GM21737 (cell line): ENCODE measurements around the gene NEDD4.
A peak's percentile ranks its signal among the peaks of the same experiment; 100 is the strongest.
"Not testable (repeated sequence)": the region's sequence is repeated elsewhere in the genome, so short reads cannot be mapped to it uniquely, and the experiment has no call there.

Source experiments
- ATAC-seq: cut with Tn5 transposase; IDR thresholded peaks from one replicate; pipeline ENCODE4 v1.9.1; 2021; ENCODE audit warnings: mild to moderate bottlenecking, moderate library complexity; ENCODE audit not compliant: unreplicated experiment

The NEDD4 gene

DNA sequence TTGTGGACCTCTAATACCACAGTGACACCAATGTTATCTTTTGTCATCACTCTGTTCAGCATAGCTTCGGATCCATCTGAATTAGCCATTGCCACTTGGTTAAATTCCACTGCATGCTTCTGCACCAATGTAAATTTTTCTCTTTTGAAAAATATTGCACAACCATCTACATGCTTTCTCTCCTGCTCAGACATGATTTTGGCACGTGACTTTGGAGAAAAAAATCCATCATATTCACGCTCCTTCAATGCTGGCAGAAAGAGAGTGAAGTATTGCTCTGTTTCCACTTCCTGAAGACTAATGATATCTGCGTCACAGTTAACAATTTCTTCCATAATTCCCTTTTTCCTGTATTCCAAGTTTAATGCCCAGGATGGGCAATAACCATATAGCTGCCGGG is 13.0 kb upstream of the NEDD4 start:
- ATAC-seq = not testable (repeated sequence)

GRCh38 chr15:56004281-56004680 is 10.9 kb upstream of the NEDD4 start:
- not testable (repeated sequence) for ATAC-seq

DNA sequence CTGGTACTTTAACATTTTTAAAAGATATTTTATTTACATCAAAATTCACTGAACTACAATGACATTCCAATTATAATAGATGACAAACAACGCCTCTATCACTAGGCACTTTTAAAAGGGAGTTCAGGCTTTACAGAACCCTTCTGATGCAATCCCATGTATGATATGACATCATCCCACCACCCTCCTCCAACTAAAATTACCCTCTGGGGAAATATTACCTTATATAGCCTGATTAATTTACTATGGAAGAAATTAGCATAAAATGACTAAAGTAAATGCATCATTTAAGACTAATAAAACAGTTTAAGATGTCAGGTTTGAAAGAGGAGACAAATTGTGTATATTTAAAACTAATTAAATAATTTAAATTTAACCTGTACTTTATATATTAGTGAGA is 10.4 kb upstream of the NEDD4 start:
- not testable (repeated sequence) for ATAC-seq

- not testable (repeated sequence) for ATAC-seq
These were observed 9.9 kb upstream of the NEDD4 start for GRCh38 chr15:56003277-56003676.

DNA sequence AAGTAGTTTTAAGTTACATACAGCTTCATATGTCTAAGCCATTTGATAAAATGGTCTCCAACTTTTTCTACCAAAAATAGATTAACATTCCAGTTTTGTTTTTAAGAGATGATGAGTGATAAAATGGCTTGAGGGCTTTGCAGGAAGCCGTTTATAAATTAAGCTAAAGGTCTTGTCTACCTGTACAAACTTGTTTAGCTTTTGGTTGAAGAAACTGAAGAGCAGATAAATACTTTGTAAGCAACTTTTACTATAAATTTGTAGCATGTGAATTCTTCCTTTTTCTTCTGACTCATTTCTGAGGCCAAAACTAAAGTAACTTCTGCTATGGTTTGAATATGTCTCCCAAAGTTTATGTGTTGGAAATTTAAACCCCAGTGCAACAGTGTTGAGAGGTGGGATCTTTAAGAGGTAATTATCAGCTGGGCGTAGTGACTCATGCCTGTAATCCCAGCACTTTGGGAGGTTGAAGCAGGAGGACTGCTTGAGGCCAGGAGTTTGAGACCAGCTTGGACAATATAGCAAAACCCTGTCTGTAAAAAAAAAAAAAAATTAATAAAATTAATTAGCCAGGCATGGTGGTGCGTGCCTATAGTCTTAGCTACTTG is 8.2 kb upstream of the NEDD4 start:
- no peak for ATAC-seq

DNA sequence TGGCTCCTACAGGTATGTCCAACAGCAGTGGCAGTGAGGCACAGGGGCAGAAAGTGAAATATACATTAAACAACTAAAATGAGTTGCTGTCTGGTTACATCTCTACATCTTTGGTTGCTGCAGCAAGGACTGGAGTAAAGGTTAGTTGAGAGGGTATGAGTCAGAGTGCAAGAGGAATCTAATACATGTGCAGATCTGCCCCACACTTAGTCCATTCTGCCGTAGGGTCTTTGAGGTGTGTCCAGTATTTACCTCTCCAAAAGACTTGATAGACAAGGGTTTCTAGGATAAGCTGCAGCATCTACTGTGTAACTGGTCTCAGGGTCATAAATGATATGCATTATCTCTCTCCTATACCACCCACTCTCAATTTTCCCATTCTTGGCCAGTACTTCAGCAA is 6.2 kb upstream of the NEDD4 start:
- no peak for ATAC-seq

DNA sequence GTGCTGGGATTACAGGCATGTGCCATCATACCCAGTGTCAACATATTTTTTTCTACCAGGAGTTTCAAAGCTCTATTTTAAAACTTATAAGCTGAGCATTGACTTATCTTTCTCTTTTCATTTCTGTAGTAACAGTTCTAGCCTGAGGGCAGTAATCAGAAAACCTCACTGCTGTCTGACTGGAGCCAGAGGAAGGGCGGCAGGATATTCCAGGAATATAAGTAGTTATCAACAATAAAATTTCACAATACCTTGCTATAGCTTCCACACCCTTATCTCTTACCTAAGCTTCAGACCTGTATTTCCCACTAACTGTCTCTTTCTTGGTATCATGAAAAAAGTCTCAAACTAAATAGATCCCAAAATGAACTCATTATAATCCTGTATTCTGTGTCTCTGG is 5.1 kb upstream of the NEDD4 start:
- no peak for ATAC-seq

GRCh38 chr15:55993804-55994560 is 570 bp upstream of the NEDD4 start:
- ATAC-seq = peak; percentile 14

GRCh38 chr15:55992769-55993110 is 672 bp downstream of the NEDD4 start:
- ATAC-seq = no peak

DNA sequence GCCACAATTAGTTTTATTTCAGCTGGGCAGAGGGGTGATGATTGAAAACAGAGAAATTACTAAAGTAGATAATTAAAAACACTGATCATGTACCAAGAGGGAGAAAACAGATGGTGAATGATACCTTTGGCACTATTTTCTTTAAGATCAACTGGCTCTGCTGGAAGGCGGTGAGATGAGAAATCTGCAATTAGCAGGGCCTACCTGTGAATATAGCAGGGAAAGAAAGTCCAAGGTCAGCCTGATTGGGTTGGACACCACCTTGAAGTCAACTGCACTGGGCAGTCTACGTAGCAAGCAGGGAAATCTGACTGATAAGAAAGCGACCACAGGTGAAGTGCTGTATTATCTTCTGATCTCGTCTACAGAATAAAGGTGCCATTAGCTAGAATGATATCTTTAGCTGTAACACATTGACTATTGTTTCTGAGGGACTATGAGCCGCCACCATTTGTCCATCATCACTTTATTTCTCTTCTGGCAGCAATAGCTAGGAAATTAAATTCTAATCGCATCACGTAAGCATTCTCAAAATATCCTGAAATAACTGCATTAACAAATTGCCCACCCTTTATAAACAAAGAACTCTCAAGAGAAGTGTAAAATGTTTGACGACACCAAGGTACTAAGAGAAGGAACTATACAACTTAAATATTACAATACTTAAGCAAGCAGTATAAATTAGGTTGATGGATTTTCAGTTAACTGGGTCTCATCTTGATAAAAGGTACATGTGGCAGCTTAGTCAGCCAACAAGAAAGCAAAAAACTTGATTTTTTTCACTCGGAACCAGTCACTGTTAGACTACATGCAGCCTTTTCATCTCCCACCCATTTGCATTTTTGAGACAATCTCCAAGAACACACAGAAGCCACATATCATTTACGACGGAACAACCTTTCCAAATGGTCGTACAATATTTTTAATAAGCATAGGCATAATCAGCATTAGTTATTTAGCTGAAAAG is 1.3 kb downstream of the NEDD4 start:
- ATAC-seq = no peak

- ATAC-seq = no peak
These were observed 2.4 kb downstream of the NEDD4 start for GRCh38 chr15:55990998-55991397.

GRCh38 chr15:55990516-55990915 is 2.9 kb downstream of the NEDD4 start:
- ATAC-seq = no peak

DNA sequence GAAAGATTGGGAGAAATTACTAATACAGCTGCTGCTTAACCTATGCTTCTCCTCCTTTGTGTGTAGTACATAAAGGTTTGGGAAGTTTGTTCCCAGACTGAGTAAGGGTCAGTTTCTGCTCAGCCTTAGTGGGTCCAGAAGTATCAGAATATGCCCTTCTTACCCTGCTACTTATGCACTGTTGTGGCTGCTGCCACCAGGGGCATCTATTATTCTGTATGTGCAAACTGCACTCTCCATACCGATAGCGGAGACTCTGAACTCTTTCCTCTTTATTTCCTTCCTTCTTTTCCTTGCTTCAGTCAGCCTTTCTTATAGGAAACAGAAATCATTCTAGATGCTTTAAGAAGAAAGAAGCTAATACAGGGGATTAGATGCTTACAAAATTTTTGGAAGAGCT is 4.0 kb downstream of the NEDD4 start:
- ATAC-seq = no peak

DNA sequence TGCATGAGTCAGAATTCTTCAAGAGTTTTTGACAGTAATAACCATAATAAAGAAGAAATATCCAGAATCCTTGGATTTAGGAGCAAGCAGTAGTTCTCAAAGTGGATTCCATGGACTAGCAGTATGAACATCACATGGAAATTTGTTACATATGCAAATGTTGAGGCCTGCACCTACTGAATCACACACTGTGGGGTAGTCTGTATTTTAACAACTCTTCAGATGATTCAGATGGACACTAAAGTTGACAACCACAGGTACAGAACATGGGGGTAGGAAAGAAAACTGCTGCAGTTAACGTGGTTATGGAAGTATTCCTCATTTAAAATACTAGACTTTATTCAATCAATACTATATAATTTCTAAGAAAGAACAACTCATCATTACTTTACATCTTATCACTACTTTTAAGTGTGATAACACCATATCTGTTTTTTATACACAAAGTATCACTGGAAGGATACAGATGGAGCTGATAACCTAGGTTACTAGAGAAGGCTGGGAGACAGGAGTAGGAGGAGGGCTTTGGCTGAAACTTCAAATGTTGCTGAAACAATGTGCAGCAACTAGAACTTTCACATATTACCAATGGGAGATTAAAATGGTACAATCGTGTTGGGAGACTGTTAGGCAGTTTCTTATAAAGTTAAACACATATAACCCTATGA is 11.7 kb downstream of the NEDD4 start:
- no peak for ATAC-seq

DNA sequence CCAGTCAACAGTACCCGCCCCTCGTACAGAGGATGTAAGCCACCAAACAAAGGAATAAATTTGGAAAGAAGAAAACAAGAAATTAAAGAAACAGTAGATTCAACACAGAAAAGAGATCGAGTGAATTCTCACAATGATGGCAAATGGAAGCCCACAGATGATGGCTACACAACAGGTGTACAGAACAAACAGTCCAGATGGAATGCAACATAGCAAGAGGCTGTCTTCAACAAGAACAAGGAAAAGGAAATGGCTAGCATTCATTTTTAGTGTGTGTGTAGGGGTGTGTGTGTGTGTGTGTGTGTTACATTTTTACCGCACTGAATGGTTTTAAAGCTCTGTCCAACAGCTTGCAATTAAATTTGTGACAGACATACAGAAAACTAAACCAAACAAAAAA is 12.9 kb downstream of the NEDD4 start:
- ATAC-seq = no peak

- ATAC-seq = no peak
These were observed 16.2 kb downstream of the NEDD4 start for GRCh38 chr15:55977231-55977630.

- no peak for ATAC-seq
These were observed 23.1 kb downstream of the NEDD4 start for GRCh38 chr15:55970286-55970685.

- ATAC-seq = no peak
These were observed 23.8 kb downstream of the NEDD4 start for GRCh38 chr15:55969582-55969981.

DNA sequence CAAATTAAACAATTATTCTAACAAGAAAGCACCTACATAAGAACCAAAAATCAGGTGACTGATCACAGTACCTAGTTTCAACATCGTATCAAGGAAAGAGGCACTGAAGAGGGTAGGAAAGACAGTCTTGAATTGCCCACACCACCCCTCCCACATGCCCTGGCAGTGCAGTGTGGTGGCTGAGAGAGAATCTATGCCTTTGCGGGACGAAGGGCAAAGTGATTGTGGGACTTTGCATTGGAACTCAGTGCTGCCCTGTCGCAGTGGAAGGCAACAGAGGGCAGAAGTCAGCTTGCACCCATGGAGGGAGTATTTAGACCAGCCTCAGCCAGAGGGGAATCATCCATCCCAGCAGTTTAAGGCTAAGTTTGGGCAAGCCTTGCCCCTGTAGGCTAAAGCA is 24.5 kb downstream of the NEDD4 start:
- ATAC-seq = no peak

- ATAC-seq = no peak
These were observed 28.3 kb downstream of the NEDD4 start for GRCh38 chr15:55965091-55965490.

- no peak for ATAC-seq
These were observed 32.5 kb downstream of the NEDD4 start for GRCh38 chr15:55960946-55961345.
